ENCODE measurements around the gene FNDC4.

The FNDC4 gene

GRCh38 chr2:27527182-27527581 is 32.2 kb upstream of the FNDC4 start:
- TF ChIP-seq FOXP2 (optimal IDR thresholded peaks at IDR 0.05; ENCODE audit: borderline replicate concordance, extremely low read depth, extremely low read length, insufficient read depth) (no peak), POLR2AphosphoS5 (IDR thresholded peaks at IDR 0.05; ENCODE audit: low read depth, low read length) (no peak), SIN3A (IDR thresholded peaks at IDR 0.05; ENCODE audit: borderline replicate concordance, insufficient read depth, low read length) (no peak), REST (IDR thresholded peaks at IDR 0.05; ENCODE audit: insufficient read depth in 1 of 2, low read depth in 2 of 2, low read length in 2 of 2) (no peak), TAF1 (IDR thresholded peaks at IDR 0.05; ENCODE audit: borderline replicate concordance, insufficient read depth, low read length) (no peak)

- TF ChIP-seq REST (IDR thresholded peaks at IDR 0.05; ENCODE audit: insufficient read depth in 1 of 2, low read depth in 2 of 2, low read length in 2 of 2) (no peak), SIN3A (IDR thresholded peaks at IDR 0.05; ENCODE audit: borderline replicate concordance, insufficient read depth, low read length) (no peak), POLR2AphosphoS5 (IDR thresholded peaks at IDR 0.05; ENCODE audit: low read depth, low read length) (no peak), TAF1 (IDR thresholded peaks at IDR 0.05; ENCODE audit: borderline replicate concordance, insufficient read depth, low read length) (no peak), FOXP2 (optimal IDR thresholded peaks at IDR 0.05; ENCODE audit: borderline replicate concordance, extremely low read depth, extremely low read length, insufficient read depth) (no peak)
Measured at GRCh38 chr2:27522400-27522945, 27.5 kb upstream of the FNDC4 start.

GRCh38 chr2:27520316-27520715 is 25.3 kb upstream of the FNDC4 start:
- TF ChIP-seq FOXP2 (optimal IDR thresholded peaks at IDR 0.05; ENCODE audit: borderline replicate concordance, extremely low read depth, extremely low read length, insufficient read depth) (no peak), SIN3A (IDR thresholded peaks at IDR 0.05; ENCODE audit: borderline replicate concordance, insufficient read depth, low read length) (no peak), TAF1 (IDR thresholded peaks at IDR 0.05; ENCODE audit: borderline replicate concordance, insufficient read depth, low read length) (no peak), REST (IDR thresholded peaks at IDR 0.05; ENCODE audit: insufficient read depth in 1 of 2, low read depth in 2 of 2, low read length in 2 of 2) (no peak), POLR2AphosphoS5 (IDR thresholded peaks at IDR 0.05; ENCODE audit: low read depth, low read length) (no peak)

- TF ChIP-seq REST (IDR thresholded peaks at IDR 0.05; ENCODE audit: insufficient read depth in 1 of 2, low read depth in 2 of 2, low read length in 2 of 2) = no peak
- TF ChIP-seq FOXP2 (optimal IDR thresholded peaks at IDR 0.05; ENCODE audit: borderline replicate concordance, extremely low read depth, extremely low read length, insufficient read depth) = no peak
- TF ChIP-seq POLR2AphosphoS5 (IDR thresholded peaks at IDR 0.05; ENCODE audit: low read depth, low read length) = no peak
- TF ChIP-seq SIN3A (IDR thresholded peaks at IDR 0.05; ENCODE audit: borderline replicate concordance, insufficient read depth, low read length) = no peak
- no peak for TF ChIP-seq TAF1 (IDR thresholded peaks at IDR 0.05; ENCODE audit: borderline replicate concordance, insufficient read depth, low read length)
Measured at GRCh38 chr2:27518782-27519113, 23.7 kb upstream of the FNDC4 start.
